Spinal cord (tissue), 10 donors: ENCODE data around the gene SETMAR. TPM values are rescaled to one million over a fixed set of nuclear protein-coding genes. Genes with fewer than 3 reads are reported as not detected.
"Not testable (repeated sequence)": the region's sequence is repeated elsewhere in the genome, so short reads cannot be mapped to it uniquely, and the experiment has no call there.

Experiments
- DNase-seq, 6 donors: peaks; one replicate each; pipeline versions ENCODE4 v3.0.0 to v3.0.0-alpha.2; 2013 to 2015; ENCODE audit warnings: low spot score in 6 of 6, low read depth in 4 of 6
- H3K27ac ChIP-seq: one replicate; pipeline ENCODE4 v1.5.1; 2013; ENCODE audit warnings: low read depth, low read length, control low read depth
- H3K27me3 ChIP-seq: one replicate; pipeline ENCODE4 v1.6.1; 2013; ENCODE audit warnings: low read length; ENCODE audit not compliant: control insufficient read depth, insufficient read depth
- H3K36me3 ChIP-seq: one replicate; pipeline ENCODE4 v1.6.1; 2013; ENCODE audit warnings: low read length; ENCODE audit not compliant: control insufficient read depth, insufficient read depth
- H3K4me1 ChIP-seq: one replicate; pipeline ENCODE4 v1.6.1; 2013; ENCODE audit warnings: low read length; ENCODE audit not compliant: control insufficient read depth, insufficient read depth
- H3K4me3 ChIP-seq: one replicate; pipeline ENCODE4 v1.5.1; 2013; ENCODE audit warnings: low read depth, low read length, control low read depth
- H3K9me3 ChIP-seq: one replicate; pipeline ENCODE4 v1.6.1; 2013; ENCODE audit warnings: low read length; ENCODE audit not compliant: control insufficient read depth, insufficient read depth
- WGBS: methylation state at CpG from one replicate; pipeline ENCODE4 v1.1.5; 2013; ENCODE audit warnings: missing lambda C conversion rate; ENCODE audit not compliant: insufficient coverage; 5-methylcytosine and 5-hydroxymethylcytosine counted together
- polyA plus RNA-seq, 2 donors: library from polyadenylated mRNA; unstranded; fragments of 120-200 nt; gene quantifications; one replicate each; pipeline ENCODE4 v1.2.1, GENCODE V29; 2013; ENCODE audit not compliant: insufficient read length in 2 of 2
- total RNA-seq, 2 donors: library from RNA; depleted of rRNA in 1 of 2; stranded (reverse); fragments of 120-200 nt in 1 of 2; fragments of >200 nt in 1 of 2; gene quantifications; one replicate each; pipeline versions ENCODE4 v1.2.3 to v1.2.4, GENCODE V29; 2013 to 2014
- donor health status: healthy.

Gene SETMAR
- total and polyA plus RNA-seq, 4 donors = 19.1 to 28.4 (median 21.2) TPM

DNA sequence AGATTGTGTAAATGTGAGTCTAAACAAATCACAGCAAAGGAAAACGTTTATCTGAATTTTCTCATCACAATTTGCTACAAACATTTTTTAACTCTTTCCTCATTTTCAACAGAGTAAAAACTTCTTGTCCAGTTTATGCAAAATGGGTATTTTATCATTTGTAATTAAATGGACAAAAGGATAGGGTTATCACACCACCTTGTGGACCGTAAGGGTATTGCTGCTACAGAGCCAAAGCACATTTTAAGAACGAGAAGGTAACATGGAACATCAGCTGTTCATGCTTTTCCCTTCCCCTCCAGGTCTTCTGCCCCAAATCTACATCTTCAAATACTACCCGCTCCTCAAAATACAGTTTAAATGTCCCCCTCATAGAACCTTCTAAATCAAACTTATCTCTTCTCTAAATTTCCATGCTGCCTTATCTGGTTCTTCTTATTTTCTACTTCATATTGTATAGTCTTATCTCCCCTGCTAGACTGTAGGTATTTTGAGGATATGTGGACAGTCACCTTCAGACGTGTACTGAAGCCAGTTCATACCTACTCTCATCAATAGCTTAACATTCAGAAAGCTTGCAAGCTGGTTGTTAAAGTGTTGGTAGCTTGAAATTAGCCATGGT is 12.8 kb upstream of the SETMAR start:
- Histone ChIP-seq H3K9me3 (no peaks in the 10 kb centered on the region), H3K4me1 (no peaks in the 10 kb centered on the region), H3K27ac (no peak overlapping the region), H3K36me3 (no peaks in the 10 kb centered on the region), H3K4me3 (no peak overlapping the region), H3K27me3 (no peaks in the 10 kb centered on the region)
- DNase-seq = peak in 3 of 6 donors; percentile 35 to 85 (median 70)
- WGBS = 0% methylated on average over 2 of the region's 5 CpGs

DNA sequence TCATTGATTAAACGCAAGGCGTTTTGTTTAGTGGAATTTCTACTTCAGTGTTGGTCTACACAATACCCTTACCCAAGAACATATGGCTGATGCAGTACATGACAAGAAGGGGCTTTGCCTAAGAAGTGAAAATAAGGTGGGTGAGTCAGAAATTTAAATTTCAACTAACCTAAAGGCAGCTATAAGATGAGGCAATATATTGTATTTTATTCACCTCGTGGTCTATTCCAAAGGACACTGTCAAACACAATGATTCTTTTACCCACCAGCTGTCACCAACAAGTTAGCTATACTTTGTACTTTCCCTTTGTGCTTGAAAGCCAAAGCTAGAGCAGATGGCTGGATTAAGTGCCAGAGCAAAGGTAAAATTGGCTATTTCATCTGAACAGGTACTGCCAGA is 10.9 kb upstream of the SETMAR start:
- no CpG with 5 or more reads among the region's 3 CpGs for WGBS
- H3K27me3 ChIP-seq = no peaks in the 10 kb centered on the region
- DNase-seq = no peak
- H3K4me3 ChIP-seq = no peak overlapping the region
- H3K4me1 ChIP-seq = no peaks in the 10 kb centered on the region
- no peaks in the 10 kb centered on the region for H3K9me3 ChIP-seq
- no peak overlapping the region for H3K27ac ChIP-seq
- no peaks in the 10 kb centered on the region for H3K36me3 ChIP-seq

DNA sequence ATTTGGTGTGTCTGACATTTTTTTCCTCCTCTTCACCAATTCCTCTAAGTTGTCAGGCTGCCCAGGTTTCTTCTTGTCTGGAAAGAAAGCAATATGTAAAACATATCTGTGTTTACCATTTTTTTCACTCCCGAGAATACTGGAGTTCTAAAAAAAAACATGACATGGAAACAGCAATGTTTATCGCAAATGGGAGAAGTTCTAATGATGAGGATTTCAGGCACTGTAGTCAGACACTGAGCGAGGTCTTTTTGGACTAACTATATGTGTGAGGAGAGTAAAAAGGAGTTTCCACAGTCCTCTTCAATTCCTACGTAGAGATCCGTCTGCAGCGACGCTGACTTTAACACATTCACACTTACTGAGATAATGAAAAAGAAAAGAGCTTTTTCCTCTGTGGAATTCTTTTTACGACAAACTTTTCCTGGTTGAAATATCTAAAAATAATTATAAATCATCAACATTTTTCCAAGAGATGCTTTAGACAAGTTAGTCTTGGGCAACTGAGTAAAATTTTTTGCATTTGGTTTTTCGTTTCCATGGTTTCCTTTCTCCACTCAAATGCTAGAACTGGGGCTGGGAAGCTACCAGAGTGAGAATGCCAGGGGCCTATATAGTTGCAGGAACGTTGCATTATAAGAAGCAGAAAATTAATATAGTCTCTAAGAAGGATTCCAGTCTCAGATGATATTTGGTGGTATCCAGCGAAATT is 8.4 kb upstream of the SETMAR start:
- Histone ChIP-seq H3K27me3 (no peaks in the 10 kb centered on the region), H3K36me3 (no peaks in the 10 kb centered on the region), H3K4me1 (no peaks in the 10 kb centered on the region), H3K4me3 (no peak overlapping the region), H3K27ac (no peak overlapping the region), H3K9me3 (no peaks in the 10 kb centered on the region)
- peak in 2 of 6 donors; percentile 76 to 87 for DNase-seq
- no CpG with 5 or more reads among the region's 11 CpGs for WGBS

DNA sequence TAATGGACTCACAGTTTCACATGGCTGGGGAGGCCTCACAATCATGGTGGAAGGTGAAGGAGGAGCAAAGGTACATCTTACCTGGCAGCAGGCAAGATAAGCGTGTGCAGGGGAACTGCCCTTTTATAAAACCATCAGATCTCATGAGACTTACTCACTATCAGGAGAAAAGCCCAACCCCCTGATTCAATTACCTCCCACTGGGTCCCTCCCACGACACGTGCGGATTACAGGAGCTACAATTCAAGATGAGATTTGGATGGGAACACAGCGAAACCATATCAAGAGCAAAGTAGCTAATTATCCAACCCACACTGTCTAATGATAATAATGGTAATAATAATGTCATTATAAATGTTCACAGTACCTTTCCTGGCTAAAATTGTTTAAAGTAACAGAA is 6.7 kb upstream of the SETMAR start:
- H3K9me3 ChIP-seq, H3K27me3 ChIP-seq, DNase-seq, H3K27ac ChIP-seq, H3K4me3 ChIP-seq, H3K4me1 ChIP-seq, H3K36me3 ChIP-seq: not testable (repeated sequence)
- 100% methylated on average over 1 of the region's 5 CpGs for WGBS

DNA sequence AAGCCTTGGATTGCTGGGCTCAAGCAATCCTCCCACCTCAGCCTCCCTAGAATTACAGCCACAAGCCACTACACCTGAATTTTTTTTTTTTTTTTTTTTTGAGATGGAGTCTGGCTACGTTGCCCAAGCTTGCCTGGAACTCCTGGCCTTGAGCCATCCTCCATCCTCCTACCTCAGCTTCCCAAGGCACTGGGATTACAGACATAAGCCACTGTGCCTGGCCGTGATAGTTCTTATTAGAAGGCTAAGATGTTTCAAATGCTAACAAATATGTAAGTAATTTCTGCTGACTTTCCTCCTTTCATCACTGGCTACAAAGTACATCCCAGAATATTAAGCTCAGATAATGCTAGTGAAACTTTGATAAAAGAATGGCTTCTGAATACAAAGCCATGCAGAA is 5.7 kb upstream of the SETMAR start:
- no peaks in the 10 kb centered on the region for H3K9me3 ChIP-seq
- no CpG with 5 or more reads among the region's 2 CpGs for WGBS
- H3K27me3 ChIP-seq = no peaks in the 10 kb centered on the region
- no peak overlapping the region for H3K4me3 ChIP-seq
- no peak for DNase-seq
- no peaks in the 10 kb centered on the region for H3K36me3 ChIP-seq
- H3K4me1 ChIP-seq = no peaks in the 10 kb centered on the region
- H3K27ac ChIP-seq = no peak overlapping the region

DNA sequence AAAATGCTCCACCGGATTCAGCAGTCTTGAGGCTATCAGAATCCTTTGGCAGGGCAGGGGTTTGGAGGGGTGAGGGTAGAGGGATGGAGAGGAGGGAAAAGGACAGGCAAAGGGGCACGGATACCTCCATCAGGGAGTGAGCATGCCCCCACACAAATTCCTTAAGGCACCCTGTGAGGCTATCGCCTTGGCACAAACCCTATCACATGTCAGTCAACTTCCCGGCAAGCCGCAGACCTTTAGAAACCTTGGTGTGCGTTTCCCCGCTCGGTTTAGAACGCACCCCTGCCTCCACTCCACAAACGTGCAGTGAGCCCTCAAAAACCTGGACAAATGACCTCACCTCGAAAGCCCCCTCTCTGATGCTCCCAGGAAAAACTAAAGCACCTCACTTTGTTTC is 422 bp upstream of the SETMAR start:
- H3K27me3 ChIP-seq = no peaks in the 10 kb centered on the region
- peaks cover 22% of the 10 kb centered on the region for H3K4me1 ChIP-seq
- no peaks in the 10 kb centered on the region for H3K9me3 ChIP-seq
- H3K4me3 ChIP-seq = peak overlapping the region; percentile 76
- WGBS = 67% methylated on average over 10 of the region's 11 CpGs
- peak overlapping the region; percentile 76 for H3K27ac ChIP-seq
- H3K36me3 ChIP-seq = no peaks in the 10 kb centered on the region
- DNase-seq = no peak

DNA sequence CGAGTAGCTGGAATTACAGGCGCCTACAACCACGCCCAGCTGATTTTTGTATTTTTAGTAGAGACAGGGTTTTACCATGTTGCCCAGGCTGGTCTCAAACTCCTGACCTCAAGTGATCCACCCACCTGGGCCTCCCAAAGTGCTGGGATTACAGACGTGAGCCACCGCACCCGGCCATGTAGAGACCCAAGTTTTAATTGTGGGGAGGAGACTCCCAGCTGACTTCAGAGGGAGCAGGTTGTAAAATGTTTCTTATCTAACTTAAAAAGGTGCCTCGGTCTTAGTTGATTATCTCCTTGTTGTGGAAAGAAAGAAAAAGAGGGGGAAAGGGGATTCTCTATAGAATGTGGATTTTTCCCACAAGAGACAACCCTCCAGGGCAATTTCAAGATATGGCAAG is 2.0 kb downstream of the SETMAR start:
- peaks cover 22% of the 10 kb centered on the region for H3K4me1 ChIP-seq
- not testable (repeated sequence) for H3K27ac ChIP-seq, H3K36me3 ChIP-seq, H3K27me3 ChIP-seq, DNase-seq, H3K4me3 ChIP-seq, H3K9me3 ChIP-seq
- 100% methylated on average over 1 of the region's 7 CpGs for WGBS

DNA sequence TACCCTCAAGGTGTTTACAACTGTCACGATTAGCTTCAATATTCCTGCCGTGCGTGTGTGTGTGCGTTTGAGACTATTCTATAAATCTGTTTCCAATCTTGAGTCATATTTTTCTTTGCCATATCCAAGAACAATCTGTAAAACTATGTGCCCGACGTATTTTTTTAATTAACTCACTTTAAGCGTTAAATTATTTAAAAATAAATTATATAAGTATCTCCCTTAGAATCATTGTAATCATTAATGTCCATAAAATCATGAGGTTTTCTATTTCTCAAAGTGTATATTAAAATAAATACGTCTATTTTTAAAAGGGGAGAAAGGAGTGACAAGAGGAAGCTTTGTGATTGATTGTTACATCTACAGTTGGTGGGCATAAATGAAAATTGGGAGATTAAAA is 2.9 kb downstream of the SETMAR start:
- Histone ChIP-seq H3K4me3 (no peak overlapping the region), H3K9me3 (no peaks in the 10 kb centered on the region), H3K4me1 (peaks cover 22% of the 10 kb centered on the region), H3K27ac (peak overlapping the region; percentile 55), H3K36me3 (no peaks in the 10 kb centered on the region), H3K27me3 (no peaks in the 10 kb centered on the region)
- DNase-seq = no peak
- no CpG with 5 or more reads among the region's 8 CpGs for WGBS

DNA sequence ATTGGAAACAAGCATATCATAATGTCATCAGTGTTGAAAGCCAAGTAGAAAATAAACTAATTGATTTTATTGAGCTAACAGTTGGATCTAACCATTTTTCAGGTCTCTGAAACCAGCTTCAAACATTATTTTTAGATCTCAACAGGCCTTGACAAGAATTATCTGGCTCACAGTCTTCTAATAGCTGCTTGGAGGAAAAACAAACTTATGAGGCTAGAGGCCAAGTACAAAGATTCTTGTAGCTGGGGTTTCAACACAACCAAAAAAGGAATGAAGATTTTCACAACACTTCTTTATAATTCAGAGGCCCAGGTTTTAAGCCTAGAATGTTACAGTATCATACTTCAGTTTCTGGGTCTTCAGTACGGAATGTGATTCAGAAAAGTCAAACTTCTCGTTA is 3.7 kb downstream of the SETMAR start:
- Histone ChIP-seq H3K27me3 (no peaks in the 10 kb centered on the region), H3K4me3 (no peak overlapping the region), H3K9me3 (no peaks in the 10 kb centered on the region), H3K36me3 (no peaks in the 10 kb centered on the region), H3K4me1 (peaks cover 22% of the 10 kb centered on the region), H3K27ac (peak overlapping the region; percentile 55)
- DNase-seq = peak in 1 of 6 donors; percentile 61
- 94% methylated on average over 2 of the region's 2 CpGs for WGBS

DNA sequence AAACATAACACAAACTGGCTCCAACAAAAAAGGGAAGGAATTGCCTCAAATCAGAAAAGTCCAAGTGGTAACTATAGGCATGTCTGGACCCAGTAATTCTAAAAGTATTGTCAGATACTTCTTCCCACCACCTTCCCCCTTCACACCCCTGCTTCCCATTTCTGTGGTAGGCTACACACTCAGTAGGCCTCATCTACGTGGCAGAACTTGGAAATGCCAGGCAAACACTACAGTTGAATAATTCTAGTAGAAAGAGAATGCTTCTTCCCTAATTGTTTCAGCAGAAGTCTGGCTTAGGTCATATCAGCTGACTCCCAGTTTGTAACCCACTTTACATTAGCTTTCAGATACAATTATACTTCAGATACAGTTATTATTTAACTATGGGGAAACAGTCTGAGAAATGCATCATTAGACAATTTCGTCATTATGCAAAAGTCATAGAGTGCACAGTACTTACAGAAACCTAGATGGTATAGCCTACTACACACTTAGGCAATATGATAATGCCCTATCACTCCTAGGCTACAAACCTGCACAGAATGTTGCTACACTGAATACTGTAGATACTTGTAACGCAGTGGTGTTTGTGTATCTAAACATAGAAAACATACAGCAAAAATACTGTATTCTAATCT is 6.4 kb downstream of the SETMAR start:
- no peak for DNase-seq
- Histone ChIP-seq H3K27me3 (no peaks in the 10 kb centered on the region), H3K4me1 (peaks cover 7% of the 10 kb centered on the region), H3K36me3 (no peaks in the 10 kb centered on the region), H3K4me3 (no peak overlapping the region), H3K27ac (no peak overlapping the region), H3K9me3 (no peaks in the 10 kb centered on the region)
- WGBS = no CpG with 5 or more reads among the region's 3 CpGs
